Measurements from ENCODE around the gene ARHGAP18.
A peak's percentile ranks its signal among the peaks of the same experiment; 100 is the strongest.

The ARHGAP18 gene, protein sequence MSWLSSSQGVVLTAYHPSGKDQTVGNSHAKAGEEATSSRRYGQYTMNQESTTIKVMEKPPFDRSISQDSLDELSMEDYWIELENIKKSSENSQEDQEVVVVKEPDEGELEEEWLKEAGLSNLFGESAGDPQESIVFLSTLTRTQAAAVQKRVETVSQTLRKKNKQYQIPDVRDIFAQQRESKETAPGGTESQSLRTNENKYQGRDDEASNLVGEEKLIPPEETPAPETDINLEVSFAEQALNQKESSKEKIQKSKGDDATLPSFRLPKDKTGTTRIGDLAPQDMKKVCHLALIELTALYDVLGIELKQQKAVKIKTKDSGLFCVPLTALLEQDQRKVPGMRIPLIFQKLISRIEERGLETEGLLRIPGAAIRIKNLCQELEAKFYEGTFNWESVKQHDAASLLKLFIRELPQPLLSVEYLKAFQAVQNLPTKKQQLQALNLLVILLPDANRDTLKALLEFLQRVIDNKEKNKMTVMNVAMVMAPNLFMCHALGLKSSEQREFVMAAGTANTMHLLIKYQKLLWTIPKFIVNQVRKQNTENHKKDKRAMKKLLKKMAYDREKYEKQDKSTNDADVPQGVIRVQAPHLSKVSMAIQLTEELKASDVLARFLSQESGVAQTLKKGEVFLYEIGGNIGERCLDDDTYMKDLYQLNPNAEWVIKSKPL

DNA sequence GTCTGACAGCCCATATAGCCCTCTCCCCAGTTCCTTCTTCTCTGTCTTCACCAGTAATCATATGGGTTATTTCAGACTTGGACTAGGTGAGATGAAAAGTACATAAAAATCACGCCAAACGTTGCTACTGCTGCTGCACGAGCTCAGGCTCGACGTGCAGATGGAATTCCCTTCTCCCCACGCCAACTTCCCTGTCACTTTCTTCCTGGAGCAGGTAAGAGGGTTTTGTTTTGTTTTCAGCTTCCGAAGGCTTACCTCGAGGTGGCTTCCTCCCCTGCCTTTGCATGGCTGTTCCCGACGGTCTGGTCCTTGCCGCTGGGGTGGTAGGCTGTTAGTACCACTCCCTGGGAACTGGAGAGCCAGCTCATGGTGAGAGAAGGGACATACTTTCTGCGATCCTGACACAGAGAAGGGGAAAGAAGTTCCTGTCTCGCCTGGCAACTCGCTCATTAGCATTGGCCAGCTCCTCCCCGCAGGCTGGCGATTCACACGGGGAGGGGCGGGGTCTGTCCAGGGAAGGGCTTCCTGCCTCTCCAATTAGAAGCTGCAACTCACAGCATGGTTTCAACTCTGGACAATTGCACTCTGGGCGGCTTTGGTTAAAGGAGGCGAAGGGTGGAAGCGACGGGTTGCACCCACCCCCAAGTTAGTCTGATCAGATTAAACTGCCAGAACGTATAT lies at the start of gene ARHGAP18:
Gene ARHGAP18, minus strand, starts transcription at position 409 of the 681 bp plus-strand sequence. Its CDS starts 41 bp downstream, at position 368.
- H3K4me3 ChIP-seq (ENCODE audit: low read depth, low read length): peak within 1 kb of the TSS; percentile 39
- H3K9me3 ChIP-seq (ENCODE audit: control insufficient read depth, insufficient read depth, low read depth, low read length): no peaks in the 10 kb centered on the region
- H3K27ac ChIP-seq (ENCODE audit: extremely low read depth, low read depth, low read length): peak within 1 kb of the TSS; percentile 37
- POLR2A ChIA-PET: interaction anchor here (0.7 to 2.0 kb wide), 14 partner anchors 9 to 73 kb away, joined by 3 to 11 read pairs (median 4); no protein-coding TSS in a partner anchor
- H3K4me1 ChIP-seq (ENCODE audit: control insufficient read depth, insufficient read depth, low read length): peaks cover 3% of the 10 kb centered on the region; the same call in 1 of the 2 replicates
- H3K36me3 ChIP-seq (ENCODE audit: control insufficient read depth in 2 of 2, insufficient read depth in 1 of 2, low read length in 2 of 2): no peaks in the 10 kb centered on the region
- CTCF ChIA-PET: interaction anchor here (0.5 to 5.1 kb wide), 10 partner anchors 10 to 311 kb away, joined by 3 to 17 read pairs (median 4); no protein-coding TSS in a partner anchor
- TF ChIP-seq, protein P1, sequence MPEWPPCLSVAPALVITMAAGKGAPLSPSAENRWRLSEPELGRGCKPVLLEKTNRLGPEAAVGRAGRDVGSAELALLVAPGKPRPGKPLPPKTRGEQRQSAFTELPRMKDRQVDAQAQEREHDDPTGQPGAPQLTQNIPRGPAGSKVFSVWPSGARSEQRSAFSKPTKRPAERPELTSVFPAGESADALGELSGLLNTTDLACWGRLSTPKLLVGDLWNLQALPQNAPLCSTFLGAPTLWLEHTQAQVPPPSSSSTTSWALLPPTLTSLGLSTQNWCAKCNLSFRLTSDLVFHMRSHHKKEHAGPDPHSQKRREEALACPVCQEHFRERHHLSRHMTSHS (tag by site-specific recombination; IDR thresholded peaks at IDR 0.05): no peak
- TF ChIP-seq ZNF184 (tag by site-specific recombination; IDR thresholded peaks at IDR 0.05) (no peak), KLF10 (tag by site-specific recombination; IDR thresholded peaks at IDR 0.05) (no peak), ZFP3 (tag by site-specific recombination; IDR thresholded peaks at IDR 0.05; ENCODE audit: low read depth) (no peak), GLI2 (tag by site-specific recombination; IDR thresholded peaks at IDR 0.05; ENCODE audit: borderline replicate concordance, low read depth) (no peak), ZNF561 (tag by site-specific recombination; IDR thresholded peaks at IDR 0.05; ENCODE audit: borderline replicate concordance) (peak; percentile 21; the same call in 1 of the 2 replicates), ZNF692 (tag by site-specific recombination; IDR thresholded peaks at IDR 0.05) (no peak), ZSCAN18 (tag by site-specific recombination; IDR thresholded peaks at IDR 0.05) (no peak), ZBTB17 (tag by site-specific recombination; IDR thresholded peaks at IDR 0.05) (peak; percentile 97), ZSCAN30 (tag by site-specific recombination; IDR thresholded peaks at IDR 0.05) (0 out of 2 replicates have a peak, but pooled peaks have one; percentile 30), ZBTB21 (tag by site-specific recombination; IDR thresholded peaks at IDR 0.05) (no peak), ZNF558 (tag by site-specific recombination; IDR thresholded peaks at IDR 0.05) (peak; percentile 10; the same call in 1 of the 2 replicates), BCL11A (tag by site-specific recombination; IDR thresholded peaks at IDR 0.05; ENCODE audit: low read depth) (no peak), GLIS2 (tag by site-specific recombination; IDR thresholded peaks at IDR 0.05) (peak; percentile 39; the same call in 1 of the 2 replicates), OSR2 (tag by site-specific recombination; IDR thresholded peaks at IDR 0.05) (no peak), ZNF621 (tag by site-specific recombination; IDR thresholded peaks at IDR 0.05) (no peak), PRDM1 (tag by site-specific recombination; IDR thresholded peaks at IDR 0.05) (peak; percentile 94), GLI4 (tag by site-specific recombination; IDR thresholded peaks at IDR 0.05) (no peak), ZNF48 (tag by site-specific recombination; IDR thresholded peaks at IDR 0.05) (no peak), ZNF24 (tag by site-specific recombination; IDR thresholded peaks at IDR 0.05) (0 out of 2 replicates have a peak, but pooled peaks have one; percentile 14), ZFP41 (tag by site-specific recombination; IDR thresholded peaks at IDR 0.05; ENCODE audit: borderline replicate concordance) (no peak), ZFP37 (tag by site-specific recombination; IDR thresholded peaks at IDR 0.05) (no peak; the same call in 1 of the 2 replicates), ZNF501 (tag by site-specific recombination; IDR thresholded peaks at IDR 0.05) (peak; percentile 89), MZF1 (tag by site-specific recombination; IDR thresholded peaks at IDR 0.05; ENCODE audit: borderline replicate concordance) (no peak; the same call in 1 of the 2 replicates), ZBTB48 (tag by site-specific recombination; IDR thresholded peaks at IDR 0.05) (0 out of 2 replicates have a peak, but pooled peaks have one; percentile 47), ZNF10 (tag by site-specific recombination; IDR thresholded peaks at IDR 0.05) (no peak), KLF9 (tag by site-specific recombination; IDR thresholded peaks at IDR 0.05; ENCODE audit: low read depth) (0 out of 2 replicates have a peak, but pooled peaks have one; percentile 28), ZNF707 (tag by site-specific recombination; IDR thresholded peaks at IDR 0.05) (no peak)
- TF ChIP-seq, protein P2, sequence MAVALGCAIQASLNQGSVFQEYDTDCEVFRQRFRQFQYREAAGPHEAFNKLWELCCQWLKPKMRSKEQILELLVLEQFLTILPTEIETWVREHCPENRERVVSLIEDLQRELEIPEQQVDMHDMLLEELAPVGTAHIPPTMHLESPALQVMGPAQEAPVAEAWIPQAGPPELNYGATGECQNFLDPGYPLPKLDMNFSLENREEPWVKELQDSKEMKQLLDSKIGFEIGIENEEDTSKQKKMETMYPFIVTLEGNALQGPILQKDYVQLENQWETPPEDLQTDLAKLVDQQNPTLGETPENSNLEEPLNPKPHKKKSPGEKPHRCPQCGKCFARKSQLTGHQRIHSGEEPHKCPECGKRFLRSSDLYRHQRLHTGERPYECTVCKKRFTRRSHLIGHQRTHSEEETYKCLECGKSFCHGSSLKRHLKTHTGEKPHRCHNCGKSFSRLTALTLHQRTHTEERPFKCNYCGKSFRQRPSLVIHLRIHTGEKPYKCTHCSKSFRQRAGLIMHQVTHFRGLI (tag by site-specific recombination; IDR thresholded peaks at IDR 0.05): no peak
